Pulmonary artery endothelial cell (primary cell): Measurements from ENCODE around the gene POLR3F. TPM values are rescaled to one million over a fixed set of nuclear protein-coding genes. Genes with fewer than 3 reads are reported as not detected.
A peak's percentile ranks its signal among the peaks of the same experiment; 100 is the strongest.
"Not testable (repeated sequence)": the region's sequence is repeated elsewhere in the genome, so short reads cannot be mapped to it uniquely, and the experiment has no call there.

ENCODE experiments used
- DNase-seq: peaks from one replicate; pipeline ENCODE4 v3.0.0-alpha.2; 2011; ENCODE audit warnings: low read depth, low spot score
- total RNA-seq: library from RNA; depleted of rRNA; stranded (reverse); fragments of >200 nt; gene quantifications from 2 replicates; pipeline ENCODE4 v1.2.3, GENCODE V29; 2014

The POLR3F gene
- total RNA-seq: 14.5 and 15.6 TPM in 2 replicates

- DNase-seq: peak; percentile 87
Observed at GRCh38 chr20:18466894-18467730, at the start of gene POLR3F, which contains the start of gene DZANK1. Gene POLR3F (plus strand): TSS chr20:18467390. CDS start chr20:18467507, 117 bp downstream. Gene DZANK1 (minus strand): TSS chr20:18467030. CDS start chr20:18465358, 1,672 bp downstream.

- DNase-seq: no peak
Observed at GRCh38 chr20:18421608-18422007, 45.6 kb upstream of the POLR3F start.

- no peak for DNase-seq
Observed at GRCh38 chr20:18427214-18427613, 40.0 kb upstream of the POLR3F start.

- no peak for DNase-seq
Observed at GRCh38 chr20:18428490-18429173, 38.6 kb upstream of the POLR3F start.

GRCh38 chr20:18430172-18430826 lies 36.9 kb upstream of the POLR3F start:
- no peak for DNase-seq

- DNase-seq: no peak
Observed at GRCh38 chr20:18431206-18431605, 36.0 kb upstream of the POLR3F start.

- no peak for DNase-seq
Observed at GRCh38 chr20:18436847-18437246, 30.3 kb upstream of the POLR3F start.

GRCh38 chr20:18440403-18440802 lies 26.8 kb upstream of the POLR3F start:
- DNase-seq: no peak

GRCh38 chr20:18443886-18444285 lies 23.3 kb upstream of the POLR3F start:
- no peak for DNase-seq

GRCh38 chr20:18456600-18456999 lies 10.6 kb upstream of the POLR3F start:
- no peak for DNase-seq

GRCh38 chr20:18465536-18466200 lies 1.5 kb upstream of the POLR3F start:
- DNase-seq: no peak

GRCh38 chr20:18466574-18466893 lies 656 bp upstream of the POLR3F start:
- DNase-seq: no peak

- no peak for DNase-seq
Observed at GRCh38 chr20:18477218-18477617, 10.0 kb downstream of the POLR3F start.

- DNase-seq: no peak
Observed at GRCh38 chr20:18477821-18478220, 10.6 kb downstream of the POLR3F start.

- DNase-seq: no peak
Observed at GRCh38 chr20:18481596-18481995, 14.4 kb downstream of the POLR3F start.

GRCh38 chr20:18488301-18488700 lies 21.1 kb downstream of the POLR3F start:
- DNase-seq: no peak

GRCh38 chr20:18496042-18496441 lies 28.9 kb downstream of the POLR3F start:
- no peak for DNase-seq

- peak; percentile 30 for DNase-seq
Observed at GRCh38 chr20:18496740-18497592, 29.8 kb downstream of the POLR3F start, which contains the start of gene RBBP9. Gene RBBP9 (minus strand): TSS chr20:18497225. CDS start chr20:18497167, 58 bp downstream.

GRCh38 chr20:18497603-18498002 lies 30.4 kb downstream of the POLR3F start:
- DNase-seq: no peak

GRCh38 chr20:18501672-18502071 lies 34.5 kb downstream of the POLR3F start:
- not testable (repeated sequence) for DNase-seq
